Measurements from ENCODE around the gene S100B.

S100B gene

DNA sequence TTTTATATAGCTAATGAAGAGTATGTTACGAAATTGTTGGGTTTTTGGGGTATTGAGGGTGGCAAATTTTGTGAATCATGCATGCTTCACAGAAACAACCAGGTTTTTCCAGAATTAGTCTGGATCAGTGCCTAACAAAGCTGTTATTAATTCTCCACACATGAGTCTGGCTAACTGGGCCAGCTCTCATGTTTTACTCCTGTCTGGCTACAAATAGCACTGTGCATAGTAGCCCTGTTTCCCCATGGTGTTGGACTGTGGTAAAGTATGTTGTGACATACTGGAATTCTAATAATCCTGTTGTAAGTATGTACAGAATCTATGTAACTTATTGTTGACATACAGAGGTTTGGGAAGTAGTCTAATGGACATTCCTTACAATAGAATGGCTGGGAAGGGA is 35.8 kb downstream of the S100B start:
- H3K4me1 ChIP-seq (ENCODE audit: control insufficient read depth, low read depth, low read length), result no peaks in the 10 kb centered on the region
- no peak overlapping the region for H3K27ac ChIP-seq (ENCODE audit: low read depth, low read length)
- H3K4ac ChIP-seq (ENCODE audit: low read depth, low read length), result no peak overlapping the region
- no peaks in the 10 kb centered on the region for H3K79me2 ChIP-seq (ENCODE audit: control insufficient read depth, insufficient read depth, low read length)
- no peak overlapping the region for H3K4me3 ChIP-seq (ENCODE audit: low read length)
- no peak overlapping the region for H3K18ac ChIP-seq (ENCODE audit: low read length)
- no peaks in the 10 kb centered on the region for H3K79me1 ChIP-seq (ENCODE audit: low read length)
- H3K9ac ChIP-seq (ENCODE audit: low read length), result no peak overlapping the region
- no peak for DNase-seq
- no peak overlapping the region for H2BK15ac ChIP-seq (replicated peaks; ENCODE audit: low read depth)
- H3K36me3 ChIP-seq (ENCODE audit: control insufficient read depth, insufficient read depth, low read length), result peaks cover 14% of the 10 kb centered on the region
- no peak overlapping the region for H4K8ac ChIP-seq (ENCODE audit: low read depth, low read length)
- no peak overlapping the region for H3K4me2 ChIP-seq (ENCODE audit: low read length)
- no peak overlapping the region for H4K5ac ChIP-seq (ENCODE audit: low read length)
- H3K27me3 ChIP-seq (ENCODE audit: insufficient read depth, low read length, poor library complexity), result no peaks in the 10 kb centered on the region
- no peak overlapping the region for H2BK5ac ChIP-seq (ENCODE audit: low read length)
- no peak overlapping the region for H2BK120ac ChIP-seq (ENCODE audit: low read depth, low read length)
- H3K23ac ChIP-seq (ENCODE audit: low read length), result no peak overlapping the region
- H3K56ac ChIP-seq (ENCODE audit: low read length), result no peak overlapping the region
- 100% methylated on average over 1 of the region's 1 CpG for WGBS (ENCODE audit: extremely low coverage, insufficient coverage, low lambda C conversion rate)
- H2AK5ac ChIP-seq (ENCODE audit: low read length), result no peak overlapping the region

DNA sequence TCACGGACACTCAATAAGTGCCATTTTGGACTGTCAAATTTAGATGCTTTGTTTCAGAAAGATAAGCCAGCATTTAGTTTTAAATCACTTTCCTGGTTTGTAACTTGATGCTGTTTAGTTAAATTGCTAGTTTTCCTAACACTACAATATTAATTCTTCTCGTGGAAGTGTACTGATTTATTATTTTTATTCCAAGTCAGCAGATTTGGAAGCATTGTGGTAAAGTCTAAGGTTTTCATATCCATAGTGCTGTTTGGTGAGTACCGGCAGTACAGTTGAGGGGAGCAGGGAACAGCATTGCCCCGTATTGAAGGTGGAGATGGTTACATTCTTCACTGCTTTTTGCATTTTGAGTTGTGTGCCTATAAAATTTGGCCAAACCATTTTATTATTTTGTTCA is 36.3 kb downstream of the S100B start:
- no peak overlapping the region for H2BK5ac ChIP-seq (ENCODE audit: low read length)
- H3K23ac ChIP-seq (ENCODE audit: low read length), result no peak overlapping the region
- no peak overlapping the region for H2AK5ac ChIP-seq (ENCODE audit: low read length)
- H3K27me3 ChIP-seq (ENCODE audit: insufficient read depth, low read length, poor library complexity), result no peaks in the 10 kb centered on the region
- H3K4me3 ChIP-seq (ENCODE audit: low read length), result no peak overlapping the region
- no peak overlapping the region for H2BK120ac ChIP-seq (ENCODE audit: low read depth, low read length)
- H4K8ac ChIP-seq (ENCODE audit: low read depth, low read length), result no peak overlapping the region
- no peaks in the 10 kb centered on the region for H3K4me1 ChIP-seq (ENCODE audit: control insufficient read depth, low read depth, low read length)
- H4K5ac ChIP-seq (ENCODE audit: low read length), result no peak overlapping the region
- no peak for DNase-seq
- no peak overlapping the region for H3K4ac ChIP-seq (ENCODE audit: low read depth, low read length)
- no peak overlapping the region for H3K27ac ChIP-seq (ENCODE audit: low read depth, low read length)
- H3K79me2 ChIP-seq (ENCODE audit: control insufficient read depth, insufficient read depth, low read length), result no peaks in the 10 kb centered on the region
- WGBS (ENCODE audit: extremely low coverage, insufficient coverage, low lambda C conversion rate), result no CpG with 5 or more reads among the region's 4 CpGs
- H3K18ac ChIP-seq (ENCODE audit: low read length), result no peak overlapping the region
- peaks cover 14% of the 10 kb centered on the region for H3K36me3 ChIP-seq (ENCODE audit: control insufficient read depth, insufficient read depth, low read length)
- H3K4me2 ChIP-seq (ENCODE audit: low read length), result no peak overlapping the region
- no peak overlapping the region for H2BK15ac ChIP-seq (replicated peaks; ENCODE audit: low read depth)
- no peaks in the 10 kb centered on the region for H3K79me1 ChIP-seq (ENCODE audit: low read length)
- no peak overlapping the region for H3K56ac ChIP-seq (ENCODE audit: low read length)
- no peak overlapping the region for H3K9ac ChIP-seq (ENCODE audit: low read length)

DNA sequence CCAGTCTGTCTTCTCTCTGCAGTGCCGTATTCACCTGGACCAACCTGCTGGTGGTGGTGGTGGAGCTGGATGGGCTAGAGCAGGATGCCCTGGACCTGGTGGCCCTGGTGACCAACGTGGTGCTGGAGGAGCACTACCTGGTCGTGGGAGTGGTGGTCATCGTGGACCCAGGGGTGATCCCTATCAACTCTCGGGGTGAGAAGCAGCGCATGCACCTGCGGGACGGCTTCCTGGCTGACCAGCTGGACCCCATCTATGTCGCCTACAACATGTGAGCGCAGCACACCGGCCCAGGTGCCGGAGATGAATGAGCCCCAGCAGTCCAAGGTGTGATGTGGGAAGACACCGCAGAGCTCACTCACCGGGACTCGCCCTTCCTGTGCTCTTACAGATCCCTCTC is 37.5 kb downstream of the S100B start:
- Histone ChIP-seq H2BK5ac (ENCODE audit: low read length) (no peak overlapping the region), H3K4me1 (ENCODE audit: control insufficient read depth, low read depth, low read length) (no peaks in the 10 kb centered on the region), H3K27ac (ENCODE audit: low read depth, low read length) (no peak overlapping the region), H3K9ac (ENCODE audit: low read length) (no peak overlapping the region), H3K18ac (ENCODE audit: low read length) (no peak overlapping the region), H3K79me2 (ENCODE audit: control insufficient read depth, insufficient read depth, low read length) (no peaks in the 10 kb centered on the region), H2AK5ac (ENCODE audit: low read length) (no peak overlapping the region), H3K36me3 (ENCODE audit: control insufficient read depth, insufficient read depth, low read length) (peaks cover 14% of the 10 kb centered on the region), H3K4me2 (ENCODE audit: low read length) (no peak overlapping the region), H2BK15ac (replicated peaks; ENCODE audit: low read depth) (no peak overlapping the region), H3K23ac (ENCODE audit: low read length) (no peak overlapping the region), H3K27me3 (ENCODE audit: insufficient read depth, low read length, poor library complexity) (no peaks in the 10 kb centered on the region), H3K79me1 (ENCODE audit: low read length) (no peaks in the 10 kb centered on the region), H3K4me3 (ENCODE audit: low read length) (no peak overlapping the region), H2BK120ac (ENCODE audit: low read depth, low read length) (no peak overlapping the region), H4K8ac (ENCODE audit: low read depth, low read length) (no peak overlapping the region), H4K5ac (ENCODE audit: low read length) (no peak overlapping the region), H3K4ac (ENCODE audit: low read depth, low read length) (no peak overlapping the region), H3K56ac (ENCODE audit: low read length) (no peak overlapping the region)
- WGBS (ENCODE audit: extremely low coverage, insufficient coverage, low lambda C conversion rate), result no CpG with 5 or more reads among the region's 15 CpGs
- DNase-seq, result no peak

- Histone ChIP-seq H3K36me3 (ENCODE audit: control insufficient read depth, insufficient read depth, low read length) (peaks cover 7% of the 10 kb centered on the region), H2BK120ac (ENCODE audit: low read depth, low read length) (no peak overlapping the region), H3K79me2 (ENCODE audit: control insufficient read depth, insufficient read depth, low read length) (no peaks in the 10 kb centered on the region), H4K8ac (ENCODE audit: low read depth, low read length) (no peak overlapping the region), H3K79me1 (ENCODE audit: low read length) (no peaks in the 10 kb centered on the region), H3K56ac (ENCODE audit: low read length) (no peak overlapping the region), H3K23ac (ENCODE audit: low read length) (no peak overlapping the region), H3K18ac (ENCODE audit: low read length) (no peak overlapping the region), H3K27me3 (ENCODE audit: insufficient read depth, low read length, poor library complexity) (no peaks in the 10 kb centered on the region), H3K4ac (ENCODE audit: low read depth, low read length) (no peak overlapping the region), H3K9ac (ENCODE audit: low read length) (no peak overlapping the region), H2BK5ac (ENCODE audit: low read length) (no peak overlapping the region), H3K4me3 (ENCODE audit: low read length) (no peak overlapping the region), H4K5ac (ENCODE audit: low read length) (no peak overlapping the region), H3K4me1 (ENCODE audit: control insufficient read depth, low read depth, low read length) (no peaks in the 10 kb centered on the region), H3K4me2 (ENCODE audit: low read length) (no peak overlapping the region), H3K27ac (ENCODE audit: low read depth, low read length) (no peak overlapping the region), H2AK5ac (ENCODE audit: low read length) (no peak overlapping the region), H2BK15ac (replicated peaks; ENCODE audit: low read depth) (no peak overlapping the region)
- no peak for DNase-seq
- WGBS (ENCODE audit: extremely low coverage, insufficient coverage, low lambda C conversion rate), result no CpG with 5 or more reads among the region's 10 CpGs
Observed at GRCh38 chr21:46564391-46564790, 40.5 kb downstream of the S100B start.

DNA sequence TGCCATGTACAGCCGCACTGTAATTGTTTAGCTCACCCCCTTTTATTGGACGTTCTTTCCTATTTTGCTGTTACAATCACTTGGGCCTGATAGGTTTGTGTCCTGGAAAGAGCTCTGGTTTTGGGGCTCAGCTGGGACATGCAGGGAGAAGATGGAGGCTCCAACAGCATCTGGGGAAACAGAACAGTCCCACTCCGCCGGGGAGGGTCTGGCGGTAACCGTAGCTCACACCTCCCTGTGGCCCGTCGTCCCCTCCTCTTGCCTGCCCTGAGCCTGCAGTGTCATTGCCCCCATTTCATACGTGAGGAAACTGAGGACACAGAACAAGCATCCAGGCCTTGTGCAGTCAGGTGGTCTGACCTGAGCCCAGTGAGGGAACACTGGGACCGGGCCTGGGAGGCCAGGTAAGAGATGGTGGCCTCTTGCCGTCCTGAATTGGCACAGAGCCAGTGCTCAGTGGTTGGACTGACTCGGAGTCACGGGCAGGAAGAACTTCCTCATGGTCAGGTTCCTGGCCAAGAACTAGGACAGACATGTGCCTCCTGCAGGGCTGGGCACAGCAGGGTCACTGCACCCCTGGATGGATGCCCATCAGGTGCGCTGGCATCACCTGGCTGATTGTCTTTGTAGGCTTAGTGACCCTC is 41.8 kb downstream of the S100B start:
- no peak overlapping the region for H3K4me3 ChIP-seq (ENCODE audit: low read length)
- H3K4me2 ChIP-seq (ENCODE audit: low read length), result no peak overlapping the region
- H3K4me1 ChIP-seq (ENCODE audit: control insufficient read depth, low read depth, low read length), result no peaks in the 10 kb centered on the region
- peaks cover 7% of the 10 kb centered on the region for H3K36me3 ChIP-seq (ENCODE audit: control insufficient read depth, insufficient read depth, low read length)
- no peak overlapping the region for H3K9ac ChIP-seq (ENCODE audit: low read length)
- no peaks in the 10 kb centered on the region for H3K79me1 ChIP-seq (ENCODE audit: low read length)
- H4K8ac ChIP-seq (ENCODE audit: low read depth, low read length), result no peak overlapping the region
- H3K18ac ChIP-seq (ENCODE audit: low read length), result no peak overlapping the region
- H4K5ac ChIP-seq (ENCODE audit: low read length), result no peak overlapping the region
- H3K27ac ChIP-seq (ENCODE audit: low read depth, low read length), result no peak overlapping the region
- no peak overlapping the region for H2BK5ac ChIP-seq (ENCODE audit: low read length)
- H2AK5ac ChIP-seq (ENCODE audit: low read length), result no peak overlapping the region
- no peak overlapping the region for H2BK15ac ChIP-seq (replicated peaks; ENCODE audit: low read depth)
- H3K56ac ChIP-seq (ENCODE audit: low read length), result no peak overlapping the region
- no peak overlapping the region for H3K23ac ChIP-seq (ENCODE audit: low read length)
- no peaks in the 10 kb centered on the region for H3K27me3 ChIP-seq (ENCODE audit: insufficient read depth, low read length, poor library complexity)
- no peaks in the 10 kb centered on the region for H3K79me2 ChIP-seq (ENCODE audit: control insufficient read depth, insufficient read depth, low read length)
- DNase-seq, result no peak
- no CpG with 5 or more reads among the region's 14 CpGs for WGBS (ENCODE audit: extremely low coverage, insufficient coverage, low lambda C conversion rate)
- no peak overlapping the region for H3K4ac ChIP-seq (ENCODE audit: low read depth, low read length)
- no peak overlapping the region for H2BK120ac ChIP-seq (ENCODE audit: low read depth, low read length)

- no CpG with 5 or more reads among the region's 10 CpGs for WGBS (ENCODE audit: extremely low coverage, insufficient coverage, low lambda C conversion rate)
- Histone ChIP-seq H4K5ac (ENCODE audit: low read length) (no peak overlapping the region), H3K27ac (ENCODE audit: low read depth, low read length) (no peak overlapping the region)
Observed at GRCh38 chr21:46562472-46562871, 42.4 kb downstream of the S100B start.

More at GRCh38 chr21:46562472-46562871, 42.4 kb downstream of the S100B start:
- DNase-seq, result no peak
- no peak overlapping the region for H3K9ac ChIP-seq (ENCODE audit: low read length)
- no peak overlapping the region for H4K8ac ChIP-seq (ENCODE audit: low read depth, low read length)
- no peak overlapping the region for H3K56ac ChIP-seq (ENCODE audit: low read length)
- H3K36me3 ChIP-seq (ENCODE audit: control insufficient read depth, insufficient read depth, low read length), result peaks cover 6% of the 10 kb centered on the region
- H3K79me1 ChIP-seq (ENCODE audit: low read length), result no peaks in the 10 kb centered on the region
- H3K23ac ChIP-seq (ENCODE audit: low read length), result no peak overlapping the region
- H2AK5ac ChIP-seq (ENCODE audit: low read length), result no peak overlapping the region
- H3K18ac ChIP-seq (ENCODE audit: low read length), result no peak overlapping the region
- no peak overlapping the region for H2BK5ac ChIP-seq (ENCODE audit: low read length)
- no peaks in the 10 kb centered on the region for H3K27me3 ChIP-seq (ENCODE audit: insufficient read depth, low read length, poor library complexity)
- H2BK120ac ChIP-seq (ENCODE audit: low read depth, low read length), result no peak overlapping the region
- no peak overlapping the region for H3K4ac ChIP-seq (ENCODE audit: low read depth, low read length)
- H3K4me1 ChIP-seq (ENCODE audit: control insufficient read depth, low read depth, low read length), result no peaks in the 10 kb centered on the region
- H3K4me2 ChIP-seq (ENCODE audit: low read length), result no peak overlapping the region
- no peaks in the 10 kb centered on the region for H3K79me2 ChIP-seq (ENCODE audit: control insufficient read depth, insufficient read depth, low read length)
- no peak overlapping the region for H3K4me3 ChIP-seq (ENCODE audit: low read length)
- H2BK15ac ChIP-seq (replicated peaks; ENCODE audit: low read depth), result no peak overlapping the region

All from mesendoderm (in vitro differentiated cells).